KBM-7 (cell line): Measurements from ENCODE around the gene ATP1A3.
"Not testable (repeated sequence)": the region's sequence is repeated elsewhere in the genome, so short reads cannot be mapped to it uniquely, and the experiment has no call there.

ENCODE experiments used
- DNase-seq: peaks from one replicate; pipeline ENCODE4 v3.0.0-alpha.2; 2015
- in situ Hi-C: fragments of 300-500 bp; cut with MboI; formaldehyde crosslinking; loops from 2 replicates; pipeline ENCODE4 v1.14.3; 2020; ENCODE audit warnings: low sequenced_read_pairs, low pct_unique_long_range_greater_than_20kb, mixed read lengths

The ATP1A3 gene

GRCh38 chr19:41993612-41994483 is at the start of gene ATP1A3:
Gene ATP1A3 (minus strand): TSS chr19:41994230. CDS start chr19:41994076, 154 bp downstream.
- in situ Hi-C loops, result no loop called here
- DNase-seq, result peak; percentile 76

- DNase-seq, result no peak
- in situ Hi-C loops, result no loop called here
Measured at GRCh38 chr19:42042455-42043170, 48.6 kb upstream of the ATP1A3 start.

GRCh38 chr19:42040491-42040890 is 46.5 kb upstream of the ATP1A3 start:
- DNase-seq, in situ Hi-C loops: not testable (repeated sequence)

GRCh38 chr19:42040031-42040430 is 46.0 kb upstream of the ATP1A3 start:
- DNase-seq, result no peak
- in situ Hi-C loops, result no loop called here

- no peak for DNase-seq
- in situ Hi-C loops, result no loop called here
Measured at GRCh38 chr19:42038666-42039065, 44.6 kb upstream of the ATP1A3 start.

- in situ Hi-C loops, result no loop called here
- no peak for DNase-seq
Measured at GRCh38 chr19:42037649-42038048, 43.6 kb upstream of the ATP1A3 start.

GRCh38 chr19:42034640-42035391 is 40.8 kb upstream of the ATP1A3 start:
- DNase-seq, result peak; percentile 52
- in situ Hi-C loops, result not testable (repeated sequence)

- in situ Hi-C loops, result no loop called here
- no peak for DNase-seq
Measured at GRCh38 chr19:42033413-42033812, 39.4 kb upstream of the ATP1A3 start.

- no peak for DNase-seq
- in situ Hi-C loops, result no loop called here
Measured at GRCh38 chr19:42032431-42032830, 38.4 kb upstream of the ATP1A3 start.

- DNase-seq, result no peak
- in situ Hi-C loops, result no loop called here
Measured at GRCh38 chr19:42030645-42031440, 36.8 kb upstream of the ATP1A3 start.

GRCh38 chr19:42028304-42029216 is 34.5 kb upstream of the ATP1A3 start:
- DNase-seq, result peak; percentile 62

GRCh38 chr19:42024622-42025111 is 30.6 kb upstream of the ATP1A3 start:
- DNase-seq, result no peak
- in situ Hi-C loops, result no loop called here

More at GRCh38 chr19:42028304-42029216, 34.5 kb upstream of the ATP1A3 start:
- in situ Hi-C loops, result no loop called here

GRCh38 chr19:42023943-42024260 is 29.9 kb upstream of the ATP1A3 start:
- in situ Hi-C loops, result no loop called here
- no peak for DNase-seq

GRCh38 chr19:42023121-42023942 is 29.3 kb upstream of the ATP1A3 start:
- DNase-seq, result peak; percentile 49
- in situ Hi-C loops, result no loop called here

- in situ Hi-C loops, result no loop called here
Measured at GRCh38 chr19:42022616-42023015, 28.6 kb upstream of the ATP1A3 start.

GRCh38 chr19:42021185-42021584 is 27.2 kb upstream of the ATP1A3 start:
- no peak for DNase-seq

More at GRCh38 chr19:42022616-42023015, 28.6 kb upstream of the ATP1A3 start:
- DNase-seq, result no peak

More at GRCh38 chr19:42021185-42021584, 27.2 kb upstream of the ATP1A3 start:
- in situ Hi-C loops, result no loop called here
